ENCODE data around the gene SIRT3.

GRCh38 chr11:276219-276618 lies 40.1 kb upstream of the SIRT3 start:
- TF ChIP-seq CTCF (conservative IDR thresholded peaks at IDR 0.05 in 1 of 2, IDR thresholded peaks at IDR 0.05 in 1 of 2; ENCODE audit: extremely low read depth in 1 of 2, insufficient read depth in 1 of 2, low read depth in 1 of 2, low read length in 2 of 2) (no peak), EZH2 (IDR thresholded peaks at IDR 0.05; ENCODE audit: borderline replicate concordance, low read length) (no peak)
